Activated T-cell treated with anti-CD3 and anti-CD28 coated beads for 48 hours (primary cell): Measurements from ENCODE around the gene RANBP3L.
"Not testable (repeated sequence)": the region's sequence is repeated elsewhere in the genome, so short reads cannot be mapped to it uniquely, and the experiment has no call there.

ENCODE experiments used
- DNase-seq: peaks from one replicate; pipeline ENCODE4 v3.0.0-alpha.2; 2020; ENCODE audit warnings: low read depth

Gene RANBP3L, protein sequence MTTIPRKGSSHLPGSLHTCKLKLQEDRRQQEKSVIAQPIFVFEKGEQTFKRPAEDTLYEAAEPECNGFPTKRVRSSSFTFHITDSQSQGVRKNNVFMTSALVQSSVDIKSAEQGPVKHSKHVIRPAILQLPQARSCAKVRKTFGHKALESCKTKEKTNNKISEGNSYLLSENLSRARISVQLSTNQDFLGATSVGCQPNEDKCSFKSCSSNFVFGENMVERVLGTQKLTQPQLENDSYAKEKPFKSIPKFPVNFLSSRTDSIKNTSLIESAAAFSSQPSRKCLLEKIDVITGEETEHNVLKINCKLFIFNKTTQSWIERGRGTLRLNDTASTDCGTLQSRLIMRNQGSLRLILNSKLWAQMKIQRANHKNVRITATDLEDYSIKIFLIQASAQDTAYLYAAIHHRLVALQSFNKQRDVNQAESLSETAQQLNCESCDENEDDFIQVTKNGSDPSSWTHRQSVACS

DNA sequence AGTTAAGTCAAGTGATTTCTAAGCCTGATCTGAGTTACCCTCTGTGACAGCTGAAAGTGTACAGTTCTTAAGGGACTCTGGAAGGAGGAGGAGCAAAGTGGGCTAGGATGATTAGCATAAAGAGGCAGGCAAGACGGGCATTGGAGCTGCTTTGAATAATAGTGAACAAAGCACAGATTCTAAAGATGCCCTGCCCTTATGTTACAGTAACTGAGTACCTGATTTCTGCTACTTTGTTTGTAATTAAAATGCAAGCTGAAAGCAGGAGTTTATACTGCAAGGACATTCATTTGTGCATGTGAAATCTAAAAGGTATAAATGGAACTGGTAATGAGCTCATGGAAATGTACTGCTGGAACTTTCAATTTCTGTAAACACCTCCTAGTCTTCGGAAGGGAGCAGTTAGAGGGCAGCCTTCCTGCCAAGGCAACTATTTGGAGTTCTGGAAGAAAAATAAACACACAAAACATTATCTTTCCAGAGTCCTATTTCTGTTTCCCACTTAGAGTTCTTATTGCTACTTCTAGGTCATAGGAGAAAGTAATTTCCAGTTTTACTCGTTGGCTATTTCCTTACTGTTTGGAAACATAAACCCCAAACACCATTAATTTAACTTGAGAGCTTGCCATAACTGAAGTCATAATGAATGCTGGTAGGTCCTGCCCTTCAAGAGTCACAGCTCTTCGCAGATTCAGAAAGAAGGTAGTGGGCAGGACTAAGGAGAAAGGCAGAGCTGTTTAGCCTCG, at the start of gene RANBP3L:
Gene RANBP3L (minus strand): TSS at position 45 of the 746 bp plus-strand sequence. CDS start 486 bp downstream, outside the sequence.
- DNase-seq: no peak

DNA sequence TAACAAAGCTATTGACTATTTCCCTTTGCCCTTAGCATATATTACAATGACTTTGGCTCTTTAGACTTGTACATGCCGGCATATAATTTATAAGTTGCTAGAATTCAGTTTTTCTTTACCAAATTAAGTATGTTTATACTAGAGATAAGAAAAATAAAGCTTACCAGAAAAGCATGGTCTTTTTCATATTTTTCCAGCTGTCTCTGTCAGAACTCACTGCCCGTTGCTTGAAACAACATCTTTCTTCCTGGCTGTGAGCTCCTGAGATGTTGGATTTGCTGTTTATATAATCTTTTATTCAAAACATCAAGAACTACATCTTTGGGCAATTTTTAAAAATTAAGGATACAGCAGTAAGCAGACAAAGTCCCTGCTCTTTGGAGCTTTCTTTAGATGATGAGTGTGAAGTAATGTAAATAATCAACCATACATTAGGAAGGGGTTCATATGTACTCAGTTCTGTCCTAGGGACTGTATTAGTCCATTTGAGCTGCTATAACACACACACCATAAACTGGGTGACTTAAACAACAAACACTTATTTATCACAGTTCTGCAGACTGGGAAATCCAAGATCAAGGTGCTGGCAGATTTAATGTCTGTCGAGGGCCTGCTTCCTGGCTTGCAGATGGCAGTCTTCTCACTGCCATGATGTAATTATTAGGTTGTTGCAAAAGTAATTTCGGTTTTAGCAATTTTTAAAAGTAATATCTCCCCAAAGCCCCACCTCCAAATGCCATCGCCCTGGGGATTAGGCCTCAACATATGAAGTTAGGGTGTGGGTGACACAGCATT, 45.4 kb upstream of the RANBP3L start:
- DNase-seq: no peak

DNA sequence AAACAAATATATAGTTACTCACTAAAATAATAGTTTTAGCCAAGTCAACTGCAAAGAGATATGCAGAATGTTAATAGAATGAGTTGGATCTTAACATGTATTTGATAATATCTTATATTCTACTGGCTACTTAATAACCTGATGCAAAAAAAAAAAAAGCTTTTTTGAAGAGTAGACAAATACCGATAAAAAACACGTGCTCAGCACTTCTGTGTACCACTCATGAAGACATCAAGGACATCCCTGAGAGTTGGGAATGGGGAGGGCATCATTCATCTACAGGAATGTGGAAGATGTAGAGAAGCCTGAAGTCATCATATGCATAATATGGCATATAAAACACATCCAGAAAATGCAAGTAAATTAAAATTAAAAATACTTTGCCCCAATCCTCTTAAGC, 43.2 kb upstream of the RANBP3L start:
- no peak for DNase-seq

DNA sequence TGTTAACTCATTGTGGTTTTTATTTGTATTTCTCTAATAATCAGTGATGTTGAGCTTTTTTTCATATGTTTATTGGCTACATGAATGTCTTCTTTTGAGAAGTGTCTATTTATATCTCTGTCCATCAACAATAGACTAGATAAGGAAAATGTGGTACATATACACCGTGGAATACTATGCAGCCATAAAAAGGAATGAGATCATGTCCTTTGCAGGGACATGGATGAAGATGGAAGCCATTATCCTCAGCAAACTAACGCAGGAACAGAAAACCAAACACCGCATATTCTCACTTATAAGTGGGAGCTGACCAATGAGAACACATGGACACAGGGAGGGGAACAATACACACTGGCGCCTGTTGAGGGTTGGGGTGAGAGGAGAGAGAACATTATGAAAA, 40.0 kb upstream of the RANBP3L start:
- not testable (repeated sequence) for DNase-seq

DNA sequence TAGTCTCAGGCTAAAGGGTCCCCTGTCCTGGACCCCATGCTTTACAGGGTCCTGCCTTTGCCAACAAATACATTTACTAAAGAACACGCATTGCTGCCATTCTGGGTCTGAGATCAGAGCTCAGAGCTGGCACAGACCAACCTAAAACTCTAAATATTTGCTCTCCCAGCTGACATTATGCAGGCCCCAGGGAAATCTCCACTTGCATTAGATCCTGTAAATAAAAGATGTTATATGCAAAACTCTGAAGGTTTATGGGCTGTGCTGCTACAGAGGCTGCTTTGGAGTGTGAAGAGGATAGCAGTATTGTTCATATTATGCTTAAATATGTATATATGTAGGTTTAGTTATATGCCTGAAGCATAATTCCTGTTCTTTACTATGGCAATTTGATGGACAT, 35.9 kb upstream of the RANBP3L start:
- DNase-seq: no peak

DNA sequence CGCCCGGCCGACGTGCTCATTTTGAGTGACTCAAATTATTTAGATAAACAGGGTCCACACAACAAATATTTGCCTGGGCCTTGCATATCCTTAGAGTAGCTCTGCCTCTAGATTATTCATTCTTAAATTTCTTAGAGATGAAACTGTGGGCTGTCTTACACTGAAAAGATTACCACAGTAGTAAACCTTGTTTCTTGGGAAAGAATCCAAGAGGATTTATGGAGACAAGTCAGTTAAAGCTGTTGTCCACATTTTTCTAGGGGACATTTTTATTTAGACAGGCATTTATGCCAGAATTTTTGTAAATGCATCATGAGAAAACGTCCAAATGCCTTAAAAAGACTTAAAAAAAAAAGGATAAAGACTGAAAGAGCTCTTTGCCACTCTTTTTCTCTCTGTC, 32.6 kb upstream of the RANBP3L start:
- DNase-seq: no peak

DNA sequence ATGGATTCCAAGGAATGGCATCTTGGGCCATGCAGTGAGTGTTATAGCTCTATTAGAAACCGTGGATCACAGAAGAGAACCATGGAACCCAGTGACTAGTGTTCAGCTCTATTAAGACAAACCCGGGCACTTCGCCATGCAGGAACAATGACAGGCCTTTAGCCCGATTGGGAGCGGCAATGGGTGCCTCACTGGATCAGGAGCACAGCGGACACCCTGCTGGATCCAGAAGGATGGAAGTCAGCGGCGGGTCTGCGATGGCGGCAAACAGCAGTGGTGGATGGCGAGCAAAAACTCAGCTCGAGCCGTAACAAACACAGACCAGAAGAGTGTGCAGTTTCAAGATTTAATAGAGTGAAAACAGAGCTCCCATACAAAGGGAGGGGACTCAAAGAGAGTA, 31.0 kb upstream of the RANBP3L start:
- not testable (repeated sequence) for DNase-seq

DNA sequence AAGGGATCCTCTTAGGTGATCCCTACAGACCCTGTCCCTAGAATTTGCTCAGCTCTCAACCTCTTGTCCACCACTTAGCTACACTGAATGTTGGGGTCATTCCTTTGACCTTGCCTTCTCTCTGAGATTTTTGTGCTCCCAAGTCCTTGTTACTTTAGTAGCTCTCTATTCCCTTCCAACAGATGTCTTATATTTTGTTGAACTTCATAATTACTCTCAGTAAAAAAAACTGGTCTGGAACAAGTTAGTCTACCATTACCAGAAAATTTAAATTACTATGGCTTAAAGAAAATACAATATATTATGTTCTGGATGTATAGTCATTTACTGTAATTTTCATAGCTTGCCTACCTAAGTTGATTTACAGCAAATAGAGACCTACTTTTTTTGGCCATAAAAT, 23.5 kb upstream of the RANBP3L start:
- DNase-seq: no peak

DNA sequence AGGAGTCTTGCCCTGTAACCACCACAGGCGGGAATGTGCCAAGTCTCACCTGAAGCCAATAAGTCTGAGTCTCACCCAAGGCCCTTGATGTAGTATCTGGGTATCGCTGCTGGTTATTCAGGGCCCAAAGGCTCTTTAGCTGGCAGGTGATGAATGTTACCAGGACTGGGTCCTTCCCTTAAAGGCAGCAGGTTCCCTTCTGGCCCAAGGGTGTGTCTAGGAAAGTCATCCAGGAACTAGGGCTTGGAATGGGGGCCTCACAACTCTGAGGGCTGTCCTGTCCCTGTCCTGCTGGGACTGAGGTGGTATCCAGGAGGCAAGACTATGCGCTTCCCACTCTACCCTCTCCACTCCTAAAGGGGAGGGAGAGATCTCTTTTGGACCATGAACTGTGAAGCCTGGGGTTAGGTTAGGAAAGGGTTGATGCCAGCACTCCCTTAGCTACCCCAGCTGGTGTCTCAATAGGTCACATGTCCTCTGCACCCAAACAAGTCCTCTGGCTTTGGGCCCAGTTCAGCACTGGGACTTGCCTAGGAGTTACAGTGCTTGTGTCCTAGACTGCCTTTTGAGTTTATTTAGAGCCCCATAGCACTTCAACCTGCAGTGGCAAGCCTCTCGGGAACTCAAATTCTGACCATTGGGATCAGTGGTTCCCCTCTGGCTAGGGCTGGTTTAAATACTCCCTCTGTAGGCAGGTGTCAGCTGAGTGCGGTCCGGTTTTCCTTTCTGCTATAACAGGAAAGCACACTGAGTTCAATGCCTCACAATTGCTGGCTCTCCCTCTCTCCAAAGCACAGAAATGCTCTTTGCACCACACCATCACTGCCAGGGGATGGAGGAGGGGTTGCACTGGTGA, 22.5 kb upstream of the RANBP3L start:
- no peak for DNase-seq

DNA sequence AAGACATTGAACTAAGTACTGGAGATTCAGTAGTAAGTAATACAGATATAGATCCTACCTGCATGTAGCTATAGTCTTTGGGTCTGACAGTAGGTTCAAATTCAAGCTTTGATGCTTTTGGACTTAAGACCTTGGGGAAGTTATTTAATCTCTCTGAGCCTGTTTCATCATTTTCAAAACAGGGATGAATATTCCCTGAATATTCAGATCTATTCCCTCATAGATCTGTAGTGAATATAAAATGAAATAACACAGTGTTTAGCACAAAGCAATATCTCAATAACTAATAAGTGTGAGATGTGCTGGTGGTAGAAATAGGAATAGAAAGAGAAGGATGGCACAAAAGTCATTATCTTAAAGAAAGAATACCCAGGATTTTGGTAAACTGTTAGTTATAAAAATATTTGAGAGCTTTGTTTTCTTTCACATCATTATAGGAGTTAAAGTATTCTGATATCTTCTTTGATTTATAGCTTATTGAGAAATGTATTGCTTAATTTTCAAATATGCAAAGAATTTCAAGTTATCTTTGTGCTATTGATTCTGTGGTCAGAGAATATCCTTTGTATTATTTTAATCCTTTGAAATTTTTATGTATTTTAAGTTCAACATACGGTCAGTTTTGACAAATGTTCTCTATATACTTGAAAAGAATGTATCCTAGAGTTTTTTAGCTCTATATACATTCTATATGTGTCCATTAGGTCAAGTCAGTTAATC, 11.4 kb upstream of the RANBP3L start:
- no peak for DNase-seq

DNA sequence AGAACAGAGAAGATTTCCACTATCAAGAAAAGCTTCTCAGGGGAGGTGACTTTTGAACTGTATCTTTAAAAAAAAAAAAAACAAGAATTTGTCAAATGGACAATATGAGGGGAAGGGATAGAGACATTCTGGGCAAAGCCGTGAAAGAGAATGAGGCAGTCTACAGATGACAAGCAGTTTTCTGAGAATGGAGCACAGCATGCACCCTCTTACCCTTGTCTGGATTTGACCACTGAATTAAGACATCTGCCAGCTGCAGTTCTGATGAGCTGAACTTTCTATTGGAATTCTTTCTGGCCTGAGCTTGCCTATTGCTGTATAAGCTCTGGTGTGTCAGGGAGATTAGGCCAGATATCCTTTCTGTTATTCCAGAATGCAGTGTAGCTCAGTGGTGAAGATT, 10.3 kb upstream of the RANBP3L start:
- no peak for DNase-seq

DNA sequence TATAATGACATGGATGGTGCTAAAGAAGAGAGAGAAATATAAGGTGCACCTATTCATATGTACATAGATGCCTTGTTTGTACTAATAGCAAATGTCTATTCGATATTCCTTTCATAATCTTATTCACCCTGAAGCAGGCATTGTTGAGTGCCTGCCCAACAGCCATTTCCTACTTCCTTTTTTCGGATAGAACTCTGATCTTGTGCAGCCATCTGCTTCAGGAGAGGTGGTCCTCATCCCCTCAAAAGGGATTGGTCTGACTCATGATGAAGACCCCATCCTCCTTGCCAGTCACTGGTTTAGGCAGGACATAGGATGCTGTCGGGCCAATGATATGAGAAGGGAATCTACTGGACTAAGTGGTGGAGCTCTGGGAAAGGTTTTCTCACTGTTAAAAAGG, 8.4 kb upstream of the RANBP3L start:
- no peak for DNase-seq

DNA sequence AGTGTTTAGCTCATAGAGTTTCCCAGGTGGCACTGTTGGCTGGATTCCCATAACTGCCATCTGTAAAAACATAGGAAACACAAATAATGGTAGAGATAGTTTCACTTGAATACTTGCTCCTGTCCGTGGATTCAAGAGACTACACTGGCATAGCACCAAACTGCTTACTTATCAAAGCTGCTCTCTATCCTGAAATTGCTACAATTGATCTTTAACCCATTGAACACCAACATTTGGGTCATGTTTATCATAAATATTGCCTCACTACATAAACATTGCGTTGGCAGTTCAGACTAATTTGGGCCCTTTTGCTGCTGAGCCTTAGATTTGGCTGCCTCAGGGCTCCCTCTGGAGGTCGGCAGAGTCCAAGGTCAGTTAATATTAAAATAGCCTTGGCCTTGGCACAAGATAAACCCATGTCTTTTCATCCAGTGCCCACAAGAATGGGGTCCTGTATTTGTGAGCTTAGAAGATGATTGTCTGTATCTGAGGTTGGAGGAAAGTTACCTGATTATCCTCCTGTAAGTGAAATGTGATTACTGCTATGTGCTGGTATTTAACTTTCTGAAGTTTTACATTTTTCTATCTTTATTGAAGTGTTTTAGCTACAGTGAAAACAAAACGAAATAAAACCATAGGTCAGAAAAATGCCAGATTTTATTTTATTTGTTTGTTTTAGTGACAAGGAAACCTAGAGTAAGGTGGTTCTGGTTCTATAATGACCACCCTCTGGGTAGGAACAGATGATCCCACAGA, 4.0 kb upstream of the RANBP3L start:
- DNase-seq: peak; percentile 10

DNA sequence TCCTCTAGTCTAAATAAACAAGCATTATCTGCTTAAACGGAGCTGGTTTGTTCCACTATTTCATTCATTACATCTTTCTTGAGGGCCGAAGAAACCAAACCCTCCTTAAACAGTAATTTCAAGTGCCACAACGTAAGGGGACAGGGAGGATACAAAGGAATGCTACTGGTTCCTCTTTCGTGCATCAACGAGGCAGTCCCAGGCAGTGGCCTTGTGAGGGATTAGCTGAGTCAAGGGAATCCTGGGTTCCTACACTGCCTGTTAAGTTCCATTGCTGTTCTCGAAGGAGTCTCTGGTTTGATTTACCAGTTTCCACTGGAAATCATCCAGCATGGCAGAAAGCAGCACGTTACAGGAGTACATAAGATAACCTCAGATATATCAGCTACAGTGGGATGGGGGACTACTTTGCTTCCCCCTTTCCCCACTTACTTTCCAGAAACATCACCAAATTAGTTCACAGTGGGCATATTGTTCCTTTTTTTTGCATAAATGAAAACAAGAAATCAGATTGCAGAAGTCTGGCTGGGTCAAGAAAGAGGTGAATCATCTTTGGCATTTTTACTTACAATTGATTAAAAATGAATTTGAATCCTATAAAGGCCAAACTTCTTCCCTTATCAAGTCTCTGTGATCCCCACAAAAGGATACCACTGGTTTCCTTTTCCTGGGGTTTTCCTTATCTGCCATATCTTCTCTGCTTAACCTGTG, 2.5 kb upstream of the RANBP3L start:
- DNase-seq: no peak

DNA sequence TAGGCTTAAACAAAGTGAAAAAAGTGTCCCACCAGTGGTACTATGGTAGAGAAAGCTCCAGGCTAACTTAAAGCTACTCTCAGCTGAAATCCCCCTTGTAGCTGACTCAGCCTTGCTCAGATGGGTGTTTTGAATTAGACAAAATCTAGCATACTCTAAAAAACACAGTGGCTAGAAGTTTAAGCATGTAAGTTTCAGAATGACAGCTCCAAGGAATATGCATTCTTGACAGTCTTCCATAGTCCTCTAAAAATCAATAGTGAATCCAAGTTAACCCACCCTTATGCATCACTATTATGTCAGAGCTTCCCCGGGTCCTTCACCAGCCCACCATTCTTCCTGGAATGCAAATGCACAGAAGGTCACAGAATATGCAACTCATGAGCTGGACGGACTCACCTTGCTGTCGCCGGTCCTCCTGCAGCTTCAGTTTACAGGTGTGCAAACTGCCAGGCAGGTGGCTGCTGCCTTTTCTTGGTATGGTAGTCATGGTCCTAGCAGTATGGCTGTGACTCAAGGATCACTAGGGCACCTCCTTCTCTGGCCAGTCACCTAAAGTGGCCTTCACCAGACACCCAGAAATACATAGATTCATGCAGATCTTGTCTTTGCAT, 668 bp downstream of the RANBP3L start:
- no peak for DNase-seq

DNA sequence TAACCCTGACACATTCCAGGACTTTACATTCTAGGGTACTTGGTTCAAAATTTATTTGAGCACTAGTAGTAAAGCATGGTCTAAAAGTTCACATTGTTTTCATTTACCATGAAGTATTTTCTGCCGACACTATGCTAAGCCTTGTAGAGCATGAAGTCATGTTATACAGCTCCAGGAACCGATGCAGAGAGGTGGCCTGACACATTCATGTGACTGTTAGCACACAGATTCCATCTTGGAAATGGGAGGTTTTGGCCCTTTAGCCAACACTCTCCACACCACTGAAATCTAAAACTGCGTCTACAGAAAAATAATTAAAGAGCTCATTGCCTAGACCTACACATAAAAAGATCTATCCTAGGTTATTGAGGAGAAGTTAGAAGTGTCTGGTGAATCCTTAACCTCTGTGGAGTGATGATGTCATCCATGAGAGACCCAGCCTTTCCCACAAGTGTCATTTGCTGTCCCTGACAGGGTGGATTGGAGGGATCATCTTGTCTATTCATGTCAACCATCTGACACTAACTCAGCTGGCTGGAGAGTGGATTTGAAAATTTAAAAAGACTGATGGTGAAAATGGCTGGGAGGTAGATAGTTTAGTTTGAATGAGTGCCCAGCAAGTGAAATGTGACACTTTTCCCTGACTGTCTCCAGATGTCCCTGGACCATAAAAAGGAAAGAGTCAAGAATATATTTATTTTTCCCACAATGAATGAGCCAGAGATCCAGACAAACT, 1.3 kb downstream of the RANBP3L start:
- DNase-seq: no peak

DNA sequence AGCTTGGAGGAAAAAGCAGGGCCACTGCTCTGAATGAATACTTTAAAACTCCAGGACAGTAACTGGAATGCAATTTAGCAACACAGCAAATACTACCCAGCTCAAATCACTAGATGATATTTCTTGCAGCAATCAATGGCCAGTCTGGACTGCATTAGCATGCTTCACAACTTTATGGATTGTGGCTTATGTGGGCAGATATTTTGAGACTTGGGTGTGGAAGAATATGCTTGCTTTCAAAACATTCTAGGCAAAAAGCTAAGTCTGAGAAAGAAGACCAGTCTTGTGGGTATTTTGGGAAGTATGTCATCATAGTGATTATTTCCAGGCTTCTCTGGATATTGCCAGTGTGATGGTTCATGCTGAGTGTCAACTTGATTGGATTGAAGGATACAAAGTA, 3.1 kb downstream of the RANBP3L start:
- DNase-seq: no peak

DNA sequence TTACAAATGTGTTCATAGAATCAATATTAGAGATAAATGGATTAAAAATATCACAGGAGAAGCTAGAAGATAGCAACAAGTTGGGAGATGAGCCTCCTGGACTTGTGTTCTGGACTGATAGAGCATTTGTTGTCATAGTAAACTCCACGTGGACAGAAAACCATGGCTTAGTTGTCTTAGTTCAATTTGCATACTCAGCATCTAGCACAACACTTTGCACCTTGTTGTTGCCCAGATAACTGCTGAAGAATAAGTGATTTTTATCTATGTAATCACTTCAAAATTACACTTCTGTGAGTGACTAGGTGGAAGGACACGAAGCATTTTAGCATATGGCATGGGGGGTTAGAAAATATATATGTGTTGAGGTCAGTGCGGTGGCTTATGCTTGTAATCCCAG, 4.0 kb downstream of the RANBP3L start:
- no peak for DNase-seq
